HG02678 (cell line): ENCODE data around the gene LRRTM1.

ENCODE experiments used
- ATAC-seq: cut with Tn5 transposase; IDR thresholded peaks from one replicate; pipeline ENCODE4 v1.9.1; 2021; ENCODE audit warnings: mild to moderate bottlenecking, moderate library complexity; ENCODE audit not compliant: unreplicated experiment

The LRRTM1 gene

GRCh38 chr2:80303006-80303908, 1.3 kb downstream of the LRRTM1 start:
- no peak for ATAC-seq

- ATAC-seq = no peak
Measured at GRCh38 chr2:80302314-80303005, 2.1 kb downstream of the LRRTM1 start.

- no peak for ATAC-seq
Measured at GRCh38 chr2:80302001-80302313, 2.6 kb downstream of the LRRTM1 start.

GRCh38 chr2:80300954-80301353, 3.6 kb downstream of the LRRTM1 start:
- no peak for ATAC-seq

GRCh38 chr2:80300346-80300745, 4.2 kb downstream of the LRRTM1 start:
- no peak for ATAC-seq

- no peak for ATAC-seq
Measured at GRCh38 chr2:80299661-80300060, 4.9 kb downstream of the LRRTM1 start.

- no peak for ATAC-seq
Measured at GRCh38 chr2:80298954-80299353, 5.6 kb downstream of the LRRTM1 start.

- ATAC-seq = no peak
Measured at GRCh38 chr2:80293039-80293438, 11.5 kb downstream of the LRRTM1 start.

GRCh38 chr2:80292474-80292873, 12.1 kb downstream of the LRRTM1 start:
- no peak for ATAC-seq

- no peak for ATAC-seq
Measured at GRCh38 chr2:80291656-80292055, 12.9 kb downstream of the LRRTM1 start.

GRCh38 chr2:80288576-80288975, 16.0 kb downstream of the LRRTM1 start:
- no peak for ATAC-seq

- ATAC-seq = no peak
Measured at GRCh38 chr2:80281049-80281448, 23.5 kb downstream of the LRRTM1 start.

- no peak for ATAC-seq
Measured at GRCh38 chr2:80280598-80280997, 24.0 kb downstream of the LRRTM1 start.

GRCh38 chr2:80269806-80270205, 34.7 kb downstream of the LRRTM1 start:
- ATAC-seq = no peak

- no peak for ATAC-seq
Measured at GRCh38 chr2:80266231-80266630, 38.3 kb downstream of the LRRTM1 start.

- ATAC-seq = no peak
Measured at GRCh38 chr2:80259292-80259691, 45.3 kb downstream of the LRRTM1 start.

- no peak for ATAC-seq
Measured at GRCh38 chr2:80258793-80259192, 45.8 kb downstream of the LRRTM1 start.

GRCh38 chr2:80258341-80258740, 46.2 kb downstream of the LRRTM1 start:
- no peak for ATAC-seq

GRCh38 chr2:80257450-80257849, 47.1 kb downstream of the LRRTM1 start:
- ATAC-seq = no peak

GRCh38 chr2:80256782-80257167, 47.8 kb downstream of the LRRTM1 start:
- ATAC-seq = no peak

- ATAC-seq = no peak
Measured at GRCh38 chr2:80255918-80256781, 48.4 kb downstream of the LRRTM1 start.
